Fibroblast of mammary gland (primary cell): ENCODE data around the gene CABLES1.
A peak's percentile ranks its signal among the peaks of the same experiment; 100 is the strongest.
"Not testable (repeated sequence)": the region's sequence is repeated elsewhere in the genome, so short reads cannot be mapped to it uniquely, and the experiment has no call there.

ENCODE experiments used
- DNase-seq: peaks from one replicate; pipeline ENCODE4 v3.0.0-alpha.2; 2010; ENCODE audit warnings: low read depth
- H3K4me3 ChIP-seq: 2 replicates; pipeline ENCODE4 v1.5.1; 2011; ENCODE audit warnings: low read depth, mild to moderate bottlenecking, low read length, moderate library complexity; ENCODE audit not compliant: control insufficient read depth
- CTCF ChIP-seq: conservative IDR thresholded peaks from 2 replicates; pipeline ENCODE4 v1.5.1; 2011; ENCODE audit warnings: low read depth, low read length, inconsistent platforms; ENCODE audit not compliant: control insufficient read depth, insufficient read depth

Gene CABLES1

GRCh38 chr18:23105030-23105429, 30.3 kb upstream of the CABLES1 start:
- no peak overlapping the region for H3K4me3 ChIP-seq
- no peak for TF ChIP-seq CTCF
- no peak for DNase-seq

GRCh38 chr18:23105581-23106219, 29.6 kb upstream of the CABLES1 start:
- no peak for TF ChIP-seq CTCF

GRCh38 chr18:23106575-23106974, 28.7 kb upstream of the CABLES1 start:
- H3K4me3 ChIP-seq = no peak overlapping the region
- TF ChIP-seq CTCF = no peak
- DNase-seq = peak; percentile 97

More at GRCh38 chr18:23105581-23106219, 29.6 kb upstream of the CABLES1 start:
- no peak for DNase-seq
- H3K4me3 ChIP-seq = no peak overlapping the region

- H3K4me3 ChIP-seq = no peak overlapping the region
- DNase-seq = peak; percentile 45
- no peak for TF ChIP-seq CTCF
Measured at GRCh38 chr18:23107718-23108117, 27.6 kb upstream of the CABLES1 start.

- no peak for DNase-seq
- H3K4me3 ChIP-seq = no peak overlapping the region
- TF ChIP-seq CTCF = no peak
Measured at GRCh38 chr18:23108496-23108895, 26.8 kb upstream of the CABLES1 start.

GRCh38 chr18:23109163-23109562, 26.1 kb upstream of the CABLES1 start:
- DNase-seq, H3K4me3 ChIP-seq: not testable (repeated sequence)

GRCh38 chr18:23113576-23113975, 21.7 kb upstream of the CABLES1 start:
- no peak overlapping the region for H3K4me3 ChIP-seq
- TF ChIP-seq CTCF = no peak
- no peak for DNase-seq
